ENCODE data around the gene MISP.

DNA sequence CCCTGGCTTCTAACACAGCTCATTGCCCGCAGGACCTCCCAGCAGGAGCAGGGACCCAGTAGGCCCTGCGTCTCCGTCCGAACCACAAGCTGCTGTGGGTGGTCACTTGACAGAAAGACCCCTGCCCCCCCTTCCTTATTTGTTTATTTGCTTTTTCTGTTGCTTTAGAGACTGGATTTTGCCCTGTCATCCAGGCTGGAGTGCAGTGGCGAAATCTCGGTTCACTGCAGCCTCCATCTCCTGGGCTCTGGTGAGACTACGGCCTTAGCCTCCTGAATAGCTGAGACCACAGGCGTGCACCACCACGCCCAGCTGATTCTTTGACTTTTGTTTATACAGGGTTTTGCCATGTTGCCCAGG lies 38.8 kb downstream of the MISP start:
- TF ChIP-seq ZNF274 (IDR thresholded peaks at IDR 0.05; ENCODE audit: low read depth, low read length), result no peak
- no peak for TF ChIP-seq SUZ12 (IDR thresholded peaks at IDR 0.05; ENCODE audit: extremely low read depth, insufficient read depth, insufficient read length)
- no peak for TF ChIP-seq YY1 (IDR thresholded peaks at IDR 0.05; ENCODE audit: insufficient read depth, insufficient read length)
